NB4 (cell line): ENCODE results near the gene LDLRAD3.
A peak's percentile ranks its signal among the peaks of the same experiment; 100 is the strongest.

ENCODE experiments used
- DNase-seq: peaks from one replicate; pipeline ENCODE4 v3.0.0; 2010; ENCODE audit warnings: low read depth
- H3K4me3 ChIP-seq: one replicate; pipeline ENCODE4 v1.5.1; 2011; ENCODE audit warnings: mild to moderate bottlenecking, low read depth, low read length, moderate library complexity
- MAX ChIP-seq: IDR thresholded peaks from 2 replicates; pipeline ENCODE4 v1.6.1; 2011; ENCODE audit warnings: low read depth, low read length
- MYC ChIP-seq: IDR thresholded peaks from 2 replicates; pipeline ENCODE4 v1.6.1; 2011; ENCODE audit warnings: low read depth, low read length
- POLR2A ChIP-seq: IDR thresholded peaks from 2 replicates; pipeline ENCODE4 v1.6.1; 2011; ENCODE audit warnings: mild to moderate bottlenecking; ENCODE audit not compliant: insufficient read length; ENCODE audit errors: extremely low read depth
- TF ChIP-seq, protein P1 (sequence below): IDR thresholded peaks from one replicate; pipeline ENCODE4 v1.5.1; 2012; ENCODE audit warnings: low read depth, low read length

The LDLRAD3 gene

DNA sequence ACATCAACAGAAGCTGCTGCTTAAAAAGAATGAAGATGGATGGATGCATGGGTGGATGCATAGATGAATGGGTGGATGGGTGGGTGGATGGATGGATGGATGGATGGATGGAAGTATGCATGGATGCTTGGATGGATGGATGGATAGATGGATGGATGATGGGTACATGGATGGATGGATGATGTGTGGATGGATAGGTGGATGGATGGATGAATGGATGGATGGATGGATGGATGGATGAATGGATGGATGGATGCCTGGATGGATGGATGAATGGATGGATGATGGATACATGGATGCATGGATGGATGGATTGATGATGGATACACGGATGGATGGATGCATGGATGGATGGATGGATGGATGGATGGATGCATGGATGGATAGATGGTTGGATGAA is 110.8 kb downstream of the LDLRAD3 start:
- DNase-seq, result no peak
- no peak overlapping the region for H3K4me3 ChIP-seq
- TF ChIP-seq MAX (no peak), MYC (no peak), POLR2A (no peak)
- TF ChIP-seq, protein P1, sequence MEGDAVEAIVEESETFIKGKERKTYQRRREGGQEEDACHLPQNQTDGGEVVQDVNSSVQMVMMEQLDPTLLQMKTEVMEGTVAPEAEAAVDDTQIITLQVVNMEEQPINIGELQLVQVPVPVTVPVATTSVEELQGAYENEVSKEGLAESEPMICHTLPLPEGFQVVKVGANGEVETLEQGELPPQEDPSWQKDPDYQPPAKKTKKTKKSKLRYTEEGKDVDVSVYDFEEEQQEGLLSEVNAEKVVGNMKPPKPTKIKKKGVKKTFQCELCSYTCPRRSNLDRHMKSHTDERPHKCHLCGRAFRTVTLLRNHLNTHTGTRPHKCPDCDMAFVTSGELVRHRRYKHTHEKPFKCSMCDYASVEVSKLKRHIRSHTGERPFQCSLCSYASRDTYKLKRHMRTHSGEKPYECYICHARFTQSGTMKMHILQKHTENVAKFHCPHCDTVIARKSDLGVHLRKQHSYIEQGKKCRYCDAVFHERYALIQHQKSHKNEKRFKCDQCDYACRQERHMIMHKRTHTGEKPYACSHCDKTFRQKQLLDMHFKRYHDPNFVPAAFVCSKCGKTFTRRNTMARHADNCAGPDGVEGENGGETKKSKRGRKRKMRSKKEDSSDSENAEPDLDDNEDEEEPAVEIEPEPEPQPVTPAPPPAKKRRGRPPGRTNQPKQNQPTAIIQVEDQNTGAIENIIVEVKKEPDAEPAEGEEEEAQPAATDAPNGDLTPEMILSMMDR, result no peak

- no peak overlapping the region for H3K4me3 ChIP-seq
- TF ChIP-seq, protein P1, result peak; percentile 66
- TF ChIP-seq MAX (no peak), MYC (no peak), POLR2A (no peak)
- peak; percentile 41 for DNase-seq
These were observed 112.4 kb downstream of the LDLRAD3 start for GRCh38 chr11:36056160-36056751.

GRCh38 chr11:36057379-36058042 is 113.6 kb downstream of the LDLRAD3 start:
- H3K4me3 ChIP-seq, result no peak overlapping the region
- no peak for TF ChIP-seq MYC
- no peak for DNase-seq

DNA sequence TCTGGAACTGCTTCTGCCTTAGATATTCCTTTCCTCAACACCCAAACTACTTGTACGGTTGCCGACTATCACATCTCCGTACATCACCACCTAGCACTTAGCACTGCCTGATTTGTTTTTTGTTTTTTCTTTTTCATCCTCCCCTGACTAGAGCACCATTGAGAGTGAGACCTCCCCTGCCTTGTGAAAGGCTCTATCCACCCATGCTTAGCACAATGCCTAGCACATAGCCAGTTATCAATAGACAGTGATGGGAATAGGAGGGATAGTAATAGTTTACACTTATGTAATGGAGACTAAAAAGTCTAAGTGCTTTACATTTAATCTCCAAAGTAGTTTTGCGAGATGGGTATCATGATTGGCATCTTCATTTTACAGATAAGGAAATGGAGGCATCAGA is 115.8 kb downstream of the LDLRAD3 start:
- no peak for DNase-seq
- TF ChIP-seq MAX, result no peak
- H3K4me3 ChIP-seq, result no peak overlapping the region

GRCh38 chr11:36060926-36061325 is 117.1 kb downstream of the LDLRAD3 start:
- no peak overlapping the region for H3K4me3 ChIP-seq
- TF ChIP-seq POLR2A, result no peak
- no peak for TF ChIP-seq MYC
- TF ChIP-seq MAX, result no peak
- TF ChIP-seq, protein P1, result no peak
- peak; percentile 19 for DNase-seq

DNA sequence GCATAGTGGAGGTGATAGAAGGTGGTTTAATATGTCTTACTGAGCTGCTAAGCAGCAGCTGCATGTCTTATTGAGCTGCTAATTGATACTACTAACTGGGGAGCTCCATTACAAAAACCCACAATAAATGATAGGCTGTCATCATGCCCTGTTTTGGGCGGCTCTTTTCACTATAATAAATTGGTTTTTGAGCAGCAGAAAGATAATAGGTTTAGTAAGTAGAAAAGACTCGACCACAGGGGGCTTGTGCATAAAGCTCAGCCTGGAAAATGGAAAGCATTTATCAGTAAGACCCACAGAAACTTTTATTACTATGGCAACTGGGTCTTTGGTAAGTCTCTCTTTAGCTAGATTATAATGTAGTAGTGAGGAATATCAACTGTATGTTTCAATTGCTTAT is 117.6 kb downstream of the LDLRAD3 start:
- no peak overlapping the region for H3K4me3 ChIP-seq
- DNase-seq, result no peak
- TF ChIP-seq, protein P1, result no peak
- TF ChIP-seq POLR2A, result no peak
- no peak for TF ChIP-seq MYC
- TF ChIP-seq MAX, result no peak
